ENCODE measurements around the gene MX1.

GRCh38 chr21:41508415-41509144 lies 82.5 kb downstream of the MX1 start:
- TF ChIP-seq CTCF (conservative IDR thresholded peaks at IDR 0.05; ENCODE audit: low read length) (no peak), EZH2phosphoT487 (IDR thresholded peaks at IDR 0.05; ENCODE audit: borderline replicate concordance, low read depth, low read length) (no peak)

Data from OCI-LY7 (cell line).